GM12873 (cell line): Measurements from ENCODE around the gene MEIOSIN.

Experiments
- CTCF ChIP-seq: IDR thresholded peaks from 2 replicates; pipeline ENCODE4 v1.5.1; 2012; ENCODE audit warnings: low read depth, mild to moderate bottlenecking, moderate library complexity, low read length, control low read depth; ENCODE audit not compliant: insufficient read depth; ENCODE audit errors: missing control alignments

MEIOSIN gene

GRCh38 chr19:45757695-45758094, 24.5 kb downstream of the MEIOSIN start:
- no peak for TF ChIP-seq CTCF

- TF ChIP-seq CTCF = no peak
Measured at GRCh38 chr19:45758921-45759320, 25.7 kb downstream of the MEIOSIN start.

GRCh38 chr19:45761714-45762113, 28.5 kb downstream of the MEIOSIN start:
- TF ChIP-seq CTCF = no peak

- TF ChIP-seq CTCF = no peak
Measured at GRCh38 chr19:45762870-45763631, 29.8 kb downstream of the MEIOSIN start.

- no peak for TF ChIP-seq CTCF
Measured at GRCh38 chr19:45763691-45764294, 30.6 kb downstream of the MEIOSIN start.

- TF ChIP-seq CTCF = no peak
Measured at GRCh38 chr19:45764475-45764874, 31.2 kb downstream of the MEIOSIN start.

- no peak for TF ChIP-seq CTCF
Measured at GRCh38 chr19:45764945-45765701, 31.9 kb downstream of the MEIOSIN start.
